DMS114 treated with DMSO at 0.1 percent for 48 hours (cell line): ENCODE results near the gene MEOX2.

Experiments
- DNase-seq: peaks from one replicate; lab custom pipeline; 2025; ENCODE audit not compliant: unreplicated experiment; lab: John Stamatoyannopoulos, UW

Gene MEOX2

DNA sequence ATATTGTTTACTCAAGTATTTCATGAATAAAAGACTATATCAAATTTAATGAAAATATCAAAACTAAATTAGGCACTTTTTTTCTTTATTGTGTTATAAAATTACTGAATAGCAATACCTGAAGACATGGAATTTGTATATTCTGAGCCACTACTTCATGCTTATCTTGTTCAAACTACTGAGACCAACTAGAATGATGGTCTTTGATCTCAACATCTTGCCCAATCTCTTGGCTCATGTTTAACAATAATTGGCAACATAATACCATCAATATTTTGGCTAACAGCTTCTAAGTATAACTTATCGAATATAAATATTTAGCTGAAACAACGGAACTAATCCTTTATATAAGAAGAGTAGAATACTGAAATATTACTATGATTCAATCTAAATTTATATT lies 68.2 kb downstream of the MEOX2 start:
- no peak for DNase-seq

DNA sequence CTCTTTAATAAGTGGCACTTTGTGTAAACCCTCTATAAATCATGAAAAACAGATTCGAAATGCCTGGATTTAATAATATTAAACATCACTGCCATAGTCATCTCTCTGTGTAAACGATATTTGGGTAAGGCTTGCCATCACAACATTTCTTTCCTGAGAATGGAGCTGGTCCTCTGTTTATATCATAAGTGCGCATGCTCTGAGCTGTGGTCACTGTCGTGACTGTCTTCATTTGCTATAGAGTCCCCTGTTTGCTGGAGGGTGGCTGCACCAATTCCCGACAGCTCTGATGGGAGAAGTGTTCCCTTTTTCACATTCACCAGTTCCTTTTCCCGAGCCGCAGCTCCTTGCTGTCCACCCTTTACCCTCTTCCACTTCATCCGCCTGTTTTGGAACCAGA lies 74.3 kb downstream of the MEOX2 start:
- no peak for DNase-seq

DNA sequence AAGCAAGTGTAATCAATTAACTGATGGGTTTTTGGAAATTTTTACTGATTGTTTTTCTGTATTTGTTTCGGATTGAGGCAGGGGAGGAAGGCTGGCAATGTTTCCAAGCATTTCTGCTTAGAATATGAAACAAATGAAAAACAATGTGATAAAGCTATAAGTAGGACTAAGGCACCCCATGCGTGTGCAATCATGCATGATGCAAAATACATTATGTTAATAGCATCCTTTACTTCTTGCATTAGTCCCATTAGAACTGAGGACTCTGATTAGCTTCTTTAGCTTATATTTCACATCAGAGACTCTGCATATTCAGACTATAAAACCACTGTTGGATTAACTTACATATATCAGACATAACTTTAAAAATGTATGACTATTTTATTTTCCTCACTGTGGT lies 76.0 kb downstream of the MEOX2 start:
- no peak for DNase-seq

DNA sequence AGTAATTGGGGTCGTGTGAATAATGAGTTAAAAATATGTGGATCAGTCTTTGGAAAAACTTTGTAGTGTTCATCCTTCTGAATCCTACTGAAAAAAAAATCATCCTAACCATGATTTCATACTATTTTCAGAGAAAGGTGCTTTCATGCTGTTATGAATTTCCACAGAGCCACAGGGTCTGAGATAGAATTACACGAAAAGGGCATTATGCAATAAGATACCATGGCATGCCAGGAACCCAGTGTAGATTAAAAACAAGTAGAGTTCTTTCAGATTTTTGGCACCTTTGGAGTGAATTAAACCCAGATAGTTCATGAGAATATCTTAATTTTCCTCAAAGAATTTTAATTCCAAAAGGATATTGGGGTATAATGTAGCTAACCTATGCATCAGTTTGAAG lies 77.2 kb downstream of the MEOX2 start:
- DNase-seq, result no peak

DNA sequence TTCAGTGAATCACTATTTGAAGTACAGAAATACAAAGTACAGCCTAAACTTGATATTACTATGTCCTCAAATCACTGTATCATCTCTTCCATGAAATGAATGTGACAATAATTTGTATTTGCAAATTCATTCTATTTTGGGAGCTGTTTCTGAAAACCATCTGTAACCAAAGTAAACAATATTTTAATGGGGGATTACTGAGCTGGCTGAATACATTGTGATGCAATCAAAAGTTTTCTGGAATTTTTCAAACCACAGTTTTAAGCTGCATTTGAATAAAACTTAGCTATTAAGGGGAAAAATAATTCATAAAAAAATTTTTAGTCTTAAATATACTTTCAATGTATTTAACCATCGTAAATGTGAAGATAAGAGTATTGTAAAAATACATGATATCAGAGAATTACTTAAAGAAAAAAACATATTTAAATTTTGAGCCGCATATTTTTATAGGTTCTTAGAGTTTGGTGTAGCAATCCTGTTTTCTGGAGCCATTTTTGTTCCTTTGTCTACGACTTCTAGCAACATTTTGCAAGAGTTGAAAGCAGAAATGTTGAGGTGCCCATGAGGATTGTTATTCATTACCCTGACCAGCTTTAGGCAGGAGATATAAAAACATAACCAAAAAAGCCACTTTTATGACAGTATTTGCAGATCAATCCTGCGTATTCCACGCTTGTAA lies 78.8 kb downstream of the MEOX2 start:
- DNase-seq, result no peak

DNA sequence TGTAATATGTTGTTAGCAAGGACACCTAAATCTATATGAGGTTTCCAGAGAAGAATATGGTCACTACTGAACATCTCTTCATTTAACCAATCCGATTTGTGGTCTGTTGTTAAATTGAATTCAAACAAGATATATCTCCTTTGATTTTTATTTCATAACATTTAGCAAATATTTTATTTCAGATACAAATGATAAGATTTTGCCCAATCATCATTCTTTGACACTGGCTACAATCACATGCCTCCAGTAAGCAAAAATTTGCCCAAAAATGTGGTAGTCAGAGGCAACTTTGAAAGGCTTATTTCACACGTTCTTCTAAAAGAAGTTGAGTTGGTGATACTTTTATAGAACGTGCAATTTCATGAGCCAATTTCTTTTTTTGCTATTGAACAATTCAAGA lies 79.9 kb downstream of the MEOX2 start:
- DNase-seq, result no peak

DNA sequence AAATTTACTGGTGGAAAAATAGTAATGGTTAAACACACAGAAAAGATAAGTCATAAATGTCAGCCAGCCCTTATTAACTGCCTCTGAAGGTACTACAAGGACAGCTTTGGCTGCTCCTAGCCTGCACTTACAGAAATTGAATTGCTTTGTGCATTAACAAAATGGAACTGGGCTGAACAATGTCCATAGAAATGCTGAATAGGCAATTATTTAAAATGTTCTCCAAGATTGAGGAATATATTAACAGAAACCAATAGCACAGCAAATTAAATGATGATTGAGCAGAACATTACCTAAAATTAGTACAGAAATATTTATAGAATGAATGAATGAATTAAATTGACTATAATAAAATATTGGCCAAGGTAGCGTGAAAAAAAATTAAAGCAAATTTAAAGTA lies 82.3 kb downstream of the MEOX2 start:
- DNase-seq, result no peak

DNA sequence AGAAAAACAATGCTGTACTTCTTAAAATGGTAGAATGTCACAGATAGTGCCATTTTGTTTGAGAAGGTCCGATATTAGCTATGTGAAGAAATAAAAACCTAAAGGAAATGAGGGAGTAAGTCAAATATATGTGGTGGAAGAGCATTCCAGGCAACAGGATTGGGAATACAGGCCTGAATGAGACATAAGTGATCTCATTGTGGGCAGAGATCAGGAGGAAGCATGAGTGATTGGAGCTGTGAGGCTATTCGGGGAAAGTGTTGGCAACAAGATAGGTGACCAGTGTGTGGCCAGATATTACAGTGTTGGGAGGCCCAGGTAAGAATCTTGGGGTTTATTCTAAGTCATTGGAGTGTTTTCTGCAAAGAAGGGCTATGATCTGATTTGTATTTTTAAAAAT lies 83.4 kb downstream of the MEOX2 start:
- DNase-seq, result no peak

DNA sequence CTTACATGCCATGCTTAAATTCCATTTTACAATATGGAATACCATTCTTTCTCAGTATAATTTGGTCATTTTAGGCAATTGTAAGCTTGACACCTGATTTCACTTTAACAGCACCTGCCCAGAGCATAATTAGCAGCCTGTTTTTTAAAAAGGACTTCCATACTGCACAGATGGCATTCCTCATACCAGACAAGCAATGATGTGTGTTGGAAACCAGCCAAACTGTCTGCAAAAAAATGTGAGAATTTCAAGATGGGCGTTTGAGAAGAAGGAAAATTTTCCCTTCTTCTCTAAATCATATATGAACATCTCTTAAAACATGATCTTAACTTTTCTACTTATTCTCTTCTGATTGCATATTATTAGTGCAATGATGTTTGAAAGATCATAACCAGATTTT lies 84.2 kb downstream of the MEOX2 start:
- no peak for DNase-seq

DNA sequence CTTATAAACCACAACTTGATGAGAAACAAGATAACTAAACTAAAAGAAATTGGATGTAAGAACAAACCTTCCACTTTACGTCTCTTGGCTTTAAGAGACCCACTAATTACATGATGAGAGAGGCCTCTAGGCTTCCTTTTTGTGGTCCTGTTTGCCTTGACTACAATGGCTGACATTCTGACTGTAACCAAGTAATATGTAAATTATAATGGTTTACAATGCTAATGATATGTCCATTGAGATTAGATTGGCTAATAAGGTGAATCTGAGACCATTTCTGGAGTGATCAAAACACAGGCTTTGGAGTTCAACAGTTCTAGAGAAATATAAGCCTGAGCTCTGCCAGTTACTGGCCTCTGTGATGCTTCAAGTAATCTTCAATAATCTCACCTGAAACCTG lies 85.3 kb downstream of the MEOX2 start:
- no peak for DNase-seq

DNA sequence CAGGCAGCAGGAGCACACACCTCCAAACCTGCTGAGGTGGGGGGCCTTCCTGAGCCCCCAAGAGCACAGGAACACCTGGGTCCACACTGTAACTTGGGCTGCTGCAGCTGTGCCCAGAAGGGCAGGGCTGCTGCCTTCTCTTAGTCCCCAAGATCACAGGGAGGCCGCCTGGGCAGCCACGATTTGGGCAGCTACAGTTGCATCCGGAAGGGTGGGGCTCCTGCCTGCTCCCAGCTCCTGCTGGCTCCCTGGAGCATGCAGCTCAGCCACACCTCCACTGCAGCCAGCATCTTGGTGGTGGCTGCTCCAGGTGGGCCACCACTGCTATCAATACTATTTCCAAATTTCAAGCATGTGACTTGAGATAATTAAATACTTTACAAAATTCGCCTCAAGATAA lies 86.2 kb downstream of the MEOX2 start:
- no peak for DNase-seq

DNA sequence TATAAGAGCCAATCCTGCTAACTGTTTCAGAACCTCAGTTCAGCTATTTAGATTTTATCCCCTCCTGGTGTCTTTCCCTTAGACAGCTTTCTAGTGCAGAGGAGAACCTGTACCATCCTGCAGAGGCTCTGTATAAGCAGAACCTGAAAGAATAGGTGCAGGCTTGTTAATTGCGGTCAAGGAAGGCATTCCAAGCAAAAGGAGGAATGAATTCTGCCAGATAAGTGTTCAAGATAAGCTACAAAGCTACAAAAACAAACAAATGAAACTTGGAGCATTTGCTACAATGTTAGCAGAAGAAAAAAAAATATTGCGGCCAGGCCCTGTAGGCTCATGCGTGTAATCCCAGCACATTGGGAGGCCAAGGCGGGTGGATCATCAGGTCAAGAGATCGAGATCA lies 92.0 kb downstream of the MEOX2 start:
- DNase-seq, result no peak

DNA sequence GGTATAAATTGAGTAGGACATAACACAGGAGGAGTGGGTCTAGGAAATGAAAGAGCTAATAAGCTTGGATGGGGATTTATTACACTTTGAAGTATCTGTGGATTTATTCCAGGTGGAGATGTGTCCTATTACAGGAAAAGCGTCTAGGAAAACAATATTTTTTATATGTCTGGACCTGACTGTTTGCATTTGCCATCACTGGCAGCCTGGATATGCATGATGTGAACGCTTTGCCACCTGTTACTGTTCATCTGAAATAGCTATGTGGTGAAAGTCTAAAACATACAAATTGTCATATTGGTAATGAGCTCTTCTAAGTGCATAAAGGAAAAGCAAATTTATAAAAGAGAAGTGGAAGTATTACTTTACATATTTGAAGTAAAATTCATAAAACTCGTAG lies 93.1 kb downstream of the MEOX2 start:
- DNase-seq, result no peak

DNA sequence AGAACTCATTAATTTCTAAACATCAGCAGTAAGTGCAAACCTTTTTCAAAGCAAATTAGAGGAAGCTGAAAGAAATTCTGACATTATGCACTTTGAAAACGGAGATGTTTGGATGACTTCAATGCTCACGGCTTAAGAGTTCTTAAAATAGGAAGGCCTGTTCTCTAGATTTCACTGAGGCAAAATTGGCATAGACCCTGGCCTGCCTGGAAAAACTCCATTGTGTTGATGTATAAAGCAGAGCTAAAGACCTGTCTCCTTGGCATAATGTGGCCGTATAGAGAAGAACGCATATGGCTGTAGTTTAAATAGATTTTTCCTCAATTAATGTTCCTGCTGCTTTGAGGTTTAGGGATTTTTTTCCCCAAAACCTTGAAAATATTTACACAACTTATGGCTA lies 100.2 kb downstream of the MEOX2 start:
- no peak for DNase-seq

DNA sequence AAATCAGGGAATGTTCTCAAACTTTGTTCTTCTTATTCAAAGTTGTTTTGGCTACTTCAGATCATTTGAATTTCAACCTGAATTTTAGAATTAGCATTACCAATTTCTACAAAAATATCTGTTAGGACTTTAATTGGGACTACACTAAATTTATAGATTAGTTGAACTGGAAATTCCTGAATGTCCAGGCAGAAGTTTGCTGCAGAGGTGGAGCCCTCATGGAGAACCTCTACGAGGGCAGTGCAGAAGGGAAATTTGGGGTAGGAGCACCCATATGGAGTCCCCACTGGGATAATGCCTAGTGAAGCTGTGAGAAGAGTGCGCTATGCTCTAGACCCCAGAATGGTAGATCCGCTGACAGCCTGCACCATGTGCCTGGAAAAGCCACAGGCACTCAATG lies 101.9 kb downstream of the MEOX2 start:
- DNase-seq, result no peak

DNA sequence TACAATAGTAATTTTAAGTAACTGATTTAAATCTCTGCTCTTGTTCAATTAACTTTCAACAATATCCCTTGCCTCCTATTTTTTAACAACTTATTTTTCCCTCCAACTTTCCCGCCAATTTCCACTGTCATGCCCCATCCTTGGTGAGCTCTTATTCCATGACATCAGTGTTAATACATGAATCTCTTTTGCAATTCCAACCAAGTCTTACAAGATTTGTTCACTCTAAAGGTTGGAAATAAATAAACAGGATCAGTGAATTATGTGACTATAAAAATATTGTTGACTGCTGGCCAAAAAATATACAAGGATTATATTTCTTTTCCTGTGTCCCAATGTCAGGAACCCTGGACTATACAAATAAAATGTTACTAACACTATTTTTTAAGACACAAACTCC lies 103.7 kb downstream of the MEOX2 start:
- no peak for DNase-seq

DNA sequence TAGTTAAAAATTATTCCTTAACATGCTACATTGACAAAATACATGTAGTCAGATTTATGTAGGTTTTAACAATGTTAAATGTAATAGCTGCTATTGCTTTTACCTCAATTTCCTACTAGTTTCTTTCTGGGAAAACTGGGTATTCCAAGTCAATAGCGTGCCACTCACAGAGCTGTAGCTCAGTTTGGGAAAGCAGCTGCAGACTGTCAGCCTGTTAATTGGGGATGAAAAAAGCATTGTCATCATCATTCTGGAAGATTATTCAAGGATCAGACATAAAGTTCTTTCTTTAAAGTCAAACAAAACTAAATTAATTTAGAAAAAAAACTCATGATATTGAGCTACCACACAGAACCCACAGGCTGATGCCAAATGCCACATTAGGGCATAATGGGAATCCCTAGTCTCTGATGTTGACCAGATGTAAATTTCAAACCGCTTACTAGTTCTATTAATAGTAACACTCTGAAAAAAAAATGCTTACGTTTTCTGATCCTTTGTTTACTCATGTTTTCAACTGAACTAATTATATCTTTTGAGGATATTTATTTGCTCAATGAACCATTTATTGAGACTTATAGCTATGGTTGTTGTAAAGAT lies 105.0 kb downstream of the MEOX2 start:
- no peak for DNase-seq

DNA sequence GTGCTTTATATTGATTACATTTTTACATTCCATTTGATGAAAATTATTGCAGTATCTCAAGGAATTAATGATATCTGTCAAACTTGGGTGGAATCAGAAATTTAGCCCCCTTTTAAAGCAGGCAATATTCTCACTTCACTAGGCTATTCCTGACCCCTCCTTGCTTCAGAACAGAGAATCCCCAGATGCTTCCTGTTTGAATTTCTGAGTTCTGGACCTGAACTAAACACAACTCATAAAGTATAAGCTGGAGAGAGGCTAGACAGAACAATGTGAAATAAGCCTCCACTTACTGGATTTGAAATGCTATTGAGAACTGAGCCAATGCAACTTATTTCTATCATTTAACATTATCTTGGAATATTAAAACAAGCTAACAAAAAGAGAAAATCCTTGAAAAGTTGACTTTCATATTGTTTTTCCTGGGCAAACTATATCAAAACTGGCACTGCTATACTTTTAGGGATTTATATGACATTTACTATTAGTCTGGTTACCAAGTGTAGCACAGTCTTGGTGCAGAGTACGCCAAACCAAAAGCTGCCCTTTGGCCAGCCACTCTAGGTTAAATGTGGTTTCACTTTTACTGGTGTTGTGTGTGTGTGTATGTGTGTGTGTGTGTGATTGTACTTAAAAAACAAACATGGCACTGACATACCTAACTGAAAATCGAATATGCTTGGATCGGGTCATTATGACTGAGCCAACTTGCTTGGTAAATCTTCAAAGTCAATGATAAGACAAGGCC lies 105.7 kb downstream of the MEOX2 start:
- no peak for DNase-seq

DNA sequence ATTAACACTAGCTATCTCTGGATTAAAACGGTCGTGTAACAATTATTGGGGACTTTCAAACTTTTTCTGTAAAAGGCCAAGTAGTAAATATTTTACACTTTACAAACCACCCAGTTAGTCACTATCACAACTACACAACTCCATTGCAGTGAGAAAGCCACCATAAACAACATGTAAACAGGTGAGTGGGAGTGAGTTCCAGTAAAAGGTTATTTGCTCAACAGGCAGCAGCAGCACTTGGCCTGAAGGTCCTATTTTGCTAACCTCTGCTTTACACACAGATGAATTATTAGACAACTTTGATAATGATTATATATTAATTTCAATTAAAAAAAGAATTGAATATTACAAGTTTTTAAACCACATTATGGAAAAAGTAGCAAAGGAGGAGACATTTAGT lies 108.9 kb downstream of the MEOX2 start:
- no peak for DNase-seq

DNA sequence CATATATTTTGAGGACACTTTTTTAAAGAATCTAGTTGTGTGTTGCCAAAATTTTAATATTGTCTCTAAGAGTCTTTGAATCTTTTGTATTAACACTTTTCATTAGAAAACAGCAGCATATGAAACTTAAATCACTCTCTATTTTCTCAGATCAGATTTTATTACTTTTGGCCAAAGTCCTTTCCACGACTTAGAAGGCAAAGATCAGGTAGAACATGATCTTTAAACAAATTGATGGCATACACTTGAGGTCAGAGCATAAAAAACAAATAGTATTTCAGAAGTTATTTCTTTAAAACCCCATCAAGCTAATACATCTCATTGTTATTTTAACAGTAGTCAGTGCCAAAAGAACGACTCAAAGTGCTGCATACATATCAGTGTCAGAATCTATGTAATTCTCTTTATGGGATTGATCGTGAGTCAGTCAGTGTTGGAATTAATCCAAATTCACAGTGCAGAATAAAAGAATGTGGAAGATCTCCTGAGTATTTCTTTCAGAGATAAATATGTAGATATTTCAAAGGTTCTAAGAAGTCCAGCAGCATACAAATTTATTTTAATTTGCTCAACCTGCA lies 115.1 kb downstream of the MEOX2 start:
- DNase-seq, result no peak

DNA sequence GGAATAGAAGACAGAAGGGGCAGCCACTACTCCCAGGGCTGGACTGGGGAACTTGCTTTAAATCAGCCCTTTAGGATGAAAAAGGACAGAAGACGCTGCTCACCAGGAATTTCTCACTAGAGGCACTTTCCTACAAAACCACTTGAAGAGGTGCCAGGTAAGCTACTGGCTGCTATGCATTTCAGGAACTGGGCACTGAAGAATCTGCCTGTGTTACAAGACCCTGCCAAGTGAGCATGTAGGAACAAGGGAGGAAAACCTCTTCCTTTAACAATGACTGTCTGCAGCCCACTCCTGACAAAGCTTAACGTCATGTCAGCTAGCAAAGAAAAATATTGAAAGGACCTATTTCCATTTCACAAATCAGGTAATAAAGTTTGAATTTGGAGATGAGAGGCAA lies 118.8 kb downstream of the MEOX2 start:
- no peak for DNase-seq

DNA sequence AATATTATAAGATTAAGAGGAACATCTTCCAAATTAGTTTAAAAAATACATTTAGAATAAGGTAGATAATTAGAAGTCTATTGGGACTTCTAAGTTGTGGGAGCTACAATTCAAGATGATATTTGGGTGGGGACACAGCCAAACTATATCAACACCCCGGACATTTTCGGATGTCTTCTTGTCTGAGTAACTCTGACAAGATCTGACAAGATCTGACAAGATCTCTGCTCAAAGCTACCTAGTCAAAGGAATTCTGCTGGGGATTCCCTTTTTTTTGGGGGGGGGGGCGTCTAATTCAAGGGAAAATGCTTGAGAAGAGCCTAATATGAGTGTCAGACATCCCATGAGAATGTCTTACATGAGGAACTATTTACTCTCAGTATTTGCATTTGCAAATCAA lies 119.4 kb downstream of the MEOX2 start:
- no peak for DNase-seq
